ENCODE measurements around the gene CNOT10.

GRCh38 chr3:32691847-32692246 is 6.9 kb downstream of the CNOT10 start:
- no peak for TF ChIP-seq POLR2A (IDR thresholded peaks at IDR 0.05)
- TF ChIP-seq, protein P1, sequence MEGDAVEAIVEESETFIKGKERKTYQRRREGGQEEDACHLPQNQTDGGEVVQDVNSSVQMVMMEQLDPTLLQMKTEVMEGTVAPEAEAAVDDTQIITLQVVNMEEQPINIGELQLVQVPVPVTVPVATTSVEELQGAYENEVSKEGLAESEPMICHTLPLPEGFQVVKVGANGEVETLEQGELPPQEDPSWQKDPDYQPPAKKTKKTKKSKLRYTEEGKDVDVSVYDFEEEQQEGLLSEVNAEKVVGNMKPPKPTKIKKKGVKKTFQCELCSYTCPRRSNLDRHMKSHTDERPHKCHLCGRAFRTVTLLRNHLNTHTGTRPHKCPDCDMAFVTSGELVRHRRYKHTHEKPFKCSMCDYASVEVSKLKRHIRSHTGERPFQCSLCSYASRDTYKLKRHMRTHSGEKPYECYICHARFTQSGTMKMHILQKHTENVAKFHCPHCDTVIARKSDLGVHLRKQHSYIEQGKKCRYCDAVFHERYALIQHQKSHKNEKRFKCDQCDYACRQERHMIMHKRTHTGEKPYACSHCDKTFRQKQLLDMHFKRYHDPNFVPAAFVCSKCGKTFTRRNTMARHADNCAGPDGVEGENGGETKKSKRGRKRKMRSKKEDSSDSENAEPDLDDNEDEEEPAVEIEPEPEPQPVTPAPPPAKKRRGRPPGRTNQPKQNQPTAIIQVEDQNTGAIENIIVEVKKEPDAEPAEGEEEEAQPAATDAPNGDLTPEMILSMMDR (IDR thresholded peaks at IDR 0.05) = no peak
